MV-4-11 (cell line): ENCODE data around the gene HEG1.
"Not testable (repeated sequence)": the region's sequence is repeated elsewhere in the genome, so short reads cannot be mapped to it uniquely, and the experiment has no call there.

Source experiments
- DNase-seq: peaks from one replicate; lab custom pipeline; 2025; lab: John Stamatoyannopoulos, UW

HEG1 gene, protein sequence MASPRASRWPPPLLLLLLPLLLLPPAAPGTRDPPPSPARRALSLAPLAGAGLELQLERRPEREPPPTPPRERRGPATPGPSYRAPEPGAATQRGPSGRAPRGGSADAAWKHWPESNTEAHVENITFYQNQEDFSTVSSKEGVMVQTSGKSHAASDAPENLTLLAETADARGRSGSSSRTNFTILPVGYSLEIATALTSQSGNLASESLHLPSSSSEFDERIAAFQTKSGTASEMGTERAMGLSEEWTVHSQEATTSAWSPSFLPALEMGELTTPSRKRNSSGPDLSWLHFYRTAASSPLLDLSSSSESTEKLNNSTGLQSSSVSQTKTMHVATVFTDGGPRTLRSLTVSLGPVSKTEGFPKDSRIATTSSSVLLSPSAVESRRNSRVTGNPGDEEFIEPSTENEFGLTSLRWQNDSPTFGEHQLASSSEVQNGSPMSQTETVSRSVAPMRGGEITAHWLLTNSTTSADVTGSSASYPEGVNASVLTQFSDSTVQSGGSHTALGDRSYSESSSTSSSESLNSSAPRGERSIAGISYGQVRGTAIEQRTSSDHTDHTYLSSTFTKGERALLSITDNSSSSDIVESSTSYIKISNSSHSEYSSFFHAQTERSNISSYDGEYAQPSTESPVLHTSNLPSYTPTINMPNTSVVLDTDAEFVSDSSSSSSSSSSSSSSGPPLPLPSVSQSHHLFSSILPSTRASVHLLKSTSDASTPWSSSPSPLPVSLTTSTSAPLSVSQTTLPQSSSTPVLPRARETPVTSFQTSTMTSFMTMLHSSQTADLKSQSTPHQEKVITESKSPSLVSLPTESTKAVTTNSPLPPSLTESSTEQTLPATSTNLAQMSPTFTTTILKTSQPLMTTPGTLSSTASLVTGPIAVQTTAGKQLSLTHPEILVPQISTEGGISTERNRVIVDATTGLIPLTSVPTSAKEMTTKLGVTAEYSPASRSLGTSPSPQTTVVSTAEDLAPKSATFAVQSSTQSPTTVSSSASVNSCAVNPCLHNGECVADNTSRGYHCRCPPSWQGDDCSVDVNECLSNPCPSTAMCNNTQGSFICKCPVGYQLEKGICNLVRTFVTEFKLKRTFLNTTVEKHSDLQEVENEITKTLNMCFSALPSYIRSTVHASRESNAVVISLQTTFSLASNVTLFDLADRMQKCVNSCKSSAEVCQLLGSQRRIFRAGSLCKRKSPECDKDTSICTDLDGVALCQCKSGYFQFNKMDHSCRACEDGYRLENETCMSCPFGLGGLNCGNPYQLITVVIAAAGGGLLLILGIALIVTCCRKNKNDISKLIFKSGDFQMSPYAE (N-terminal part only)

DNA sequence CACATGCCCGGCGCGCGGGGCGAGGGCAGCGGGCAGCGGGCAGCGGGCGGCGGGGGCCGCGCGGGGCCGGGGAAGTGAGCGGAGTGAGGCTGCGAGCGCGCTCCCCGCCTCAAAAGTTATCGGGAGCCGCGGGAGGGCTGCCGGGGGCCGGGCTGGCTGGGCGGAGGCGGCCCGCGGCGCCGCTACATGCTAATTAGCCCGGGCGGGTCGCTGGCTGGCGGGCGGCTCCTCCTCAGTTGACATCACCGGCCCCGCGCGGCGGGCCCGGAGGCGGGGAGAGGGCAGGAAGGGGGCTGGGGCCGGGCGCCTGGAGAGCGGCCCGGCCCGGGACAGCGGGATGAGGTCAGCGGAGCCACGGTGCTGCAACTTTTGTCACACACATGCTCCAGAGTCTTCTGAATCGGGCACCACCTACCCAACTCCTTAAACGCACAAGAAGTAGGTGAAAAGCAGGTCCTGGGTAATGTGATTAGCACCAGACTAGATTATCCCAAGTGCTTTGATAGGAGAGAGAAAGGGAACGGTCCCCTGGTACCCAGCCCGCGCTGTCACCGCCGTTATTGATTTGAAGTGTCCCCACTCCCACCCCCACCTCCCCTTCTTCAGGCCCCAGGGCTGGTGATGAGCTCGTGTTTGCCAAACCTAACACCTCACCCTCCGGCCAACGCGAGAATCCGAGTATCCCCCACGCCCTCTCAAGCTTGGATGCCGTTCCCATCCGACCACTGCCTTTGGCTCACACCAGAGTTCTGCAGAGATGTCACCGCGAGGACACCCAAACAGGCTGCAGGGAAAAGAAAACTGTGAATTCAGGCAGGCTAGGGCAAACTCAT lies at the start of gene HEG1:
HEG1 (minus strand) TSS at position 85 of the 833 bp plus-strand sequence. CDS start 107 bp downstream, outside the sequence.
- DNase-seq: peak; percentile 29

DNA sequence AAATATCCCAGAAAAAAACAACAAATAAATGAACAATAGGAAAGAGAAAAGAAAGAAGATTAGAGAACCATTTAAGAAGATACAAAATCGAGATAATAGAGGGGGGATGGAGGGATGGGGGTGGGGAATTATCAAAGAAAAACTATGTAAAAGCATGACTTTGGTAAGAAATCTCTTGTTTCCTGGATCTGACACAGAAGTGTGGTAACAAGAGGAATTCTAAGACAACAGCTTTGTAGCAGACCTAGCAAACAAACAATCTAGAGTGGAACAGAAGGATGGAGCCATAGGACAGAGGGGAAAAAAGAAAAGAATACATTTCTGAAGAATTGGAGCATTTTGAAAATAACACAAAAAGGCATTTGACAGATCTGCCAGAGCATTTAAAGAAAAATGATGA lies 49.3 kb upstream of the HEG1 start:
- no peak for DNase-seq

DNA sequence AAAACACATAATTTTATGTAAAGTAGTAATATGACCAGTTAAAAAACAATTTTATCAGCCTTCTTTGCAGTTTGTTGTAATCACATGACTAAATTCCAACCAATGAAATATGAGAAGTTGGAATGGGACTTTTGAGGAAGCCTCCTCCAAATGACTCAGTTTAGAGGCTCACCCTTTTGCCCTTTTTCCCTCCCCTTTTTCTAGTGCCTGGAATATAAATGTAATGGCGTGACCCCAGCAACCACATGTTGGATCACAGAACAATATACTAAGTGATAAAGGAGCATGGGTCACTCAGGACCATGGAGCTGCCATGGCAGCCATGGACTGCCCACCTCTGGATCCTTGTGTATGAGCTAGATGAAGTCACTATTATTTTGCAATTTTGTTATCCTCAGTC lies 48.8 kb upstream of the HEG1 start:
- DNase-seq: no peak

DNA sequence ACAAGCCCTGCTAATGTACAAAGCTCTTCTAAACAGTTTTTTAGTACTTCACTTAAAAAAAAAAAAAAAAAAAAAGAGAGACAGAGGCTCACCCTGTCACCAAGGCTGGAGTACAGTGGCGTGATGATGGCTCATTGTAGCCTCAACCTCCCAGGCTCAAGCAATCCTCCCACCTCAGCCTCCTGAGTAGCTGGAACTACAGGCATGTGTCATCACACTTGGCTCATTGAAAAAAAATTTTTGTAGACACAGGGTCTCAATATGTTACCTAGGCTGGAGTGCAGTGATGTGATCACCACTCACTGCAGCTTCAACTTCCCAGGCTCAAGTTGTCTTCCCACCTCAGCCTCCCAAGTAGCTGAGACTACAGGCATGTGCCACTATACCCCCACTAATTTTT lies 47.6 kb upstream of the HEG1 start:
- no peak for DNase-seq

DNA sequence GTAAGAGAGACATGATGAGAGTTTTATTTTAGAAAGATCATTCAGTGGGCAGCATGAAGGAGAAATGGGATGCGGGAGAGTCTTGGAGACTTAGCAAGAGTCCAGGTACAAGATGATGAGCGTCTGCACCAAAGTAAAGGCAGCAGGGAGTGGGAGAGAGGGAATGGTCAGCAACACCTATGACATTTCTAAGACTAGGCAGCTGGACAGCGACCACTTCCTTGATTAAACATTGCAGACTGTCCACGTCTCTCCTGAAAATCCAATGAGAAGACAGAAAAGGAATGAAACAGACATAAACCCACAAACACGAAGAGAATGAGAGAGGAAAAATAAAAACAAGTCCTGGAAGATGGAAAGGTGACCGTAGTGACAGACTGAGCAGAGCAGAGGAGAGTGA lies 46.7 kb upstream of the HEG1 start:
- no peak for DNase-seq

DNA sequence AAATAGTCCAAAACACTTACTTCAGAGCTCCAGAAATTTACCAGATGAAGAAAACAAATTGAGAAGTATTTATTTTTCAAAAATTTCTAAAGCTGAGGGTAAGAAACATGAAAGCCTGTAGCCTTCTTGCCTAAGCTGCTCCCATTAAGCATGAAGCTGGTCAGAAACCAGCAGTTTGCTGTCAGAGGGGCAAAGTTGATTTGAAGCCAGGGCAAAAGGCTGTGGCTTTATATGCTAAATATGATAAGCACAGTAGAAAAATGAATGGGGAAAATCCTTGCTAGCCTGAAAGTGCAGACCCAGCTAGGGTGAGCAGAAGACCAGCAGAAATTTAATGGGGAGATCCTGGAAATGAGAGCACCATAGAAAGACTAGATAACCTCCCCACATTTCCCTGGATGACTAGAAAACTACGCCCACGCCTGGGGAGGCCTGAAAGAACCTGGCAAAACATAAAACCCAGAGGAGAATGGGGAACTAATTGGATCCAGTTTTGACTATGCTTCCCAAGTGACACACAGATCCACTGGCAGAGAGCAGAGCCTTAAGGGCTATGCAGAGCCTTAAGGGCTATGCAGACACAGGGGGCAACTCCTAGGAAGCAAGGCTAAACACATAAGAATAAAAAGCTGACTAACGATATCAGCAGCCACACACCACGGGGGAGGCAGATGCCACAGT lies 43.0 kb upstream of the HEG1 start:
- DNase-seq: no peak

DNA sequence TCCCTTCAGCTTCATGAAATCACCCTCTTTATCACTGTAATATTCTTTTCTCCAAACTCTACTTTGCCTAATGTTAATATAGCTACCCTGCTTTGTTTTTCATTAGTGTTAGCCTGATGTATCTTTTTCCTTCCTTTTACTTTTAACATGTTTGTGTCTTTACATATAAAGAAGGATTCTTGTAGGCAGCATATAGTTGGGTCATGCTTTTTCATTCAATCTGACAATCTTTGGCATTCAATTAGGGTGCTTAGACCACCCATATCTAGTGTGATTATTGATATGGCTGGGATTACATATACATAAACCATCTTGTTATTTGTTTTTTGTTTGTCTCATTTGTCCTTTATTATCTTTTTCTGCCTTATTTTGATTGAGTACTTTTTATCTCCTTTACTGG lies 34.9 kb upstream of the HEG1 start:
- no peak for DNase-seq

DNA sequence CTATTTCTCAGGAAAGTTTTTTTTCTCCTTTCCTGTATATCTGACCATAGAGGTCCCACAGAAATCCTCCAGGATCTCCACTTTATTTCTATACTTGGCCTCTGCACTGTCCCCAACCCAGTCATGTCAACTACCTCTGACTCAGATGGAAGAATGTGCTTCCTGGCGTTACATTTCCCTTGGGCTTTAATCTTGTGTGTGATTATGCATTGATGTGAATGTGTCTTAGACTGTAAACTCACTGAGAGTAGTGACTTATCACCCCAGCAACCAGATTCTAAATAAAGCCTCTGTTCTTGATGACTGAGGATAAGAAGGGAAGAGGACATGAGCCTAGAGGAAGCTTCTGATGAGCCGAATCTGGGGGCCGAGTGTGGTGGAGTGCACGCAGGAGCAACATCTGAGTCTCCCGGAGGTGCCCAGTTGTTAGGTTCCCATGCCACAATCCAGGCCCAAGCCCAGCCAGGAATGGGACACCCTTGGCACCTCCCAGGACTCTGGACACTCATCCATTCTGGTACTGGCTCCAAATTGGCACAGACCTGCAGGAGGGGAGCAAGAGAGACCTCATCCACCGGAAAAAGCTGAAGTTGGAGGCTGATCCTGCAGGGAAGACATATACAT lies 32.1 kb upstream of the HEG1 start:
- no peak for DNase-seq

DNA sequence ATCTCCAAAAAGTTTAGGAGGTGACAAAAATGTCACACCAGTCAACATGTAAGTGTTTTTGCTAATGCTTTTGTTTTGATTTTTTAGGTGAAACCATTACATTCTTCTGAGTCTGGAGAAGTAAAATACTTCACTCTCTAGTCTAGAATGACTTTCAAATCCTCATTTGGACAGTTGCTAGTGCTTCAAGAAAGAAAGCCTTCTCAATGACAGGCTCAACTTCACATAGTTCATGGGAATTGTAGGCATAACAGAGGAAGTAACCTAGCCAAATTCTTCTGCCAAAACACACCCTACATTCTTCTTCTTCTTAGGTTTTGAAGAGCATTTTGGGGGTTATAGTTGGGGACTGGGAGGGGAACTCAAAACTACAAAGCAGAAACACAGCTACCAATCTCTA lies 29.4 kb upstream of the HEG1 start:
- DNase-seq: peak; percentile 20

DNA sequence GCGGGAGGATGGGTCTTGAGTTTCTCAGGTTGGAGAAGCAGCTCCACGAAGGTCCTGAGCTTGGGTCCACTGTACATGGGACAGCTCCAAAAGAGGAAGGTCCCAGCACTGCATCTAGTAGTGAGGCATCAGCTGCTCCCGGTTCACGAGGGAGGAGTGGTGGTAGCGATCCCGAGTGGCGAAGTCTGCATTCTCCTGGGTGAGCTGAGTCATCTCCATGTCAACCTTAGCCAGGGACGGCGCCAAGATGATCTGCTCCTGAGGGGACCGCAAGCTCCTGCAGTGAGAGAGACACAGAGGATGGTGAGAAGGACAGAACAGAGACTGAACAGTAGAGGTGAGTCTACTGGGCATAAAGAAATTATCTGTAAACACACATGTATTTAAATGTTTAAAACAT lies 28.0 kb upstream of the HEG1 start:
- DNase-seq: no peak

DNA sequence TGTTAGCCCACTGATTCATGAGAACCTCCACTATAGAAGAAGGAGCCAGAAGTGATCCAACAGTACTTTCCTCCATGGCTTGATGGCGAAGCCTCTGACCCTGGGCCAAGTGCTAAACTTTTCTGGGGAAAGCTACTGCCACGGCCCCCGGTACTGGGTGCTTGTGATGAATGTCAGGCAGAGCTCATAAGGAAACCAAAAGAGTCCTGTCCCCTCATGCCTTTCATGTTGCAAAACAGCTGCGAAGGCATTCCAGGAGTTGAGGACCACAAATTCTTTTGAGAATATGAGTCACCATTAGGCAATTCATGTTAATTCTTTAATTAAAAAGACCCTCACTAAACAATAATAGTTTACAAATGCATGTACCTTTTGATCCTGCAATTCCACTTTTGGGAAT lies 26.5 kb upstream of the HEG1 start:
- DNase-seq: not testable (repeated sequence)

DNA sequence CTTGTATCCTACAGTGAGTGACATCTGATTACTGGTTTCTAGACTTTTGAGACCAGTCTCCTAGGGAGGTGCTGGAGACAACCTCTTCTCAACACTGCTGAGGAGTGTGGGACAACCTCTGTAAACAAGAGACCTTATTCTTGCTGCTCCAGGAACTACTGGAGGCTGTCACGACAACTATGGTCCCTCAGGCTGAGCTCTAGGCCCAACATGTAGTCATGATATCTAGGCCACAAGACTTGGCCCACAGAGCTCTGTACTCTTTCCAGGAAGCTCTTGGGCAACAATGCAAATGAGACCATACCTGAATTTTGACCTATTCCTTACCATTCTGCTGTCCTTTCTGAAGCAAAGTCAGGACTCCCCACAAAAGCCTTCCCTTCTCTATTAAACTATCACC lies 24.3 kb upstream of the HEG1 start:
- no peak for DNase-seq

DNA sequence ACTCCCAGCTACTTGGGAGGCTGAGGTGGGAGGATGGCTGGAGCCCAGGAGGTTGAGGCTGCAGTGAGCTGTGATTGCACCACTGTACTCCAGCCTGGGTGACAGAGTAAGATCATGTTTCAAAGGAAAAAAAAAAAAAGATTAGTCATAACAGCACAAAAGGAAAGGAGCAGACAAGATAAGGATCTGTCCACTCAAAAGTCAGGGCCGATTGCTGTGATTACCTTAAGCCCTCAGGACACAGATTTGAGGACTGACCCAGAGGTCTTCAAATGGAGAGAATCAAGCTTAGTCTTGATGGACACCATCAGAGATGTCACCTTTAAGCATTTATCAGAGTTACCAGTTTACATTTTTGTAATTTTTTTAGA lies 23.9 kb upstream of the HEG1 start:
- no peak for DNase-seq

DNA sequence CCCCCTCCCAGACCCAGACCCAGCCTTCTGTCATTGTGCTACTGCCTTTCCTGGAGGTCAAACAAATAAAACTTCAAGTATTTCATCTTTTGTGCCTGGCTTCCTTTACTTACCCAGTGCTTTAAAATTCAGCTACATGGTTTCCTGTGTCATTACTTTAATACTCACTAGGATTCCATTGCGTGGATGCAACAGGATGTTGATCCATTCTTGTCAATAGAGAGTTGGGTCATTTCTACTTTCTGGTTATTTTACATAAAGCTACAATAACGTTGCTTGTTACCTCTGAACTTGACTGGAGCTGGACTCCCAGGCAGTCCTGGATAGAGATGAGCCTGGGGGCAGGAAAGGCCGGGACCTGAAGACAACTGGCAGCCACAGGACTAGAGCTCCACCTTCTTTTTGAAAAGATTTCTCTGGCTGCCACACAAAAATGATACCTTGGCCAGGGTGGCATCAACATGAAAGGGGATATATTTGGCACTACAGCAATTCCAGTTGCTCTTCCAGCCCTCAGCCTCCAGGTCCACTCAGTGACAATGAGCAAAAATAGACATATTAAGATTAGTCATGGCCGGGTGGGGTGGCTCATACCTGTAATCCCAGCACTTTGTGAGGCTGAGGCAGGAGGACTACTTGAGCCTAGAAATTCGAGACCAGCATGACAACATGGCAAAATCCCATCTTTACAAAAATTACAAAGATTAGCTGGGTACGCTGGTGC lies 23.3 kb upstream of the HEG1 start:
- peak; percentile 33 for DNase-seq

DNA sequence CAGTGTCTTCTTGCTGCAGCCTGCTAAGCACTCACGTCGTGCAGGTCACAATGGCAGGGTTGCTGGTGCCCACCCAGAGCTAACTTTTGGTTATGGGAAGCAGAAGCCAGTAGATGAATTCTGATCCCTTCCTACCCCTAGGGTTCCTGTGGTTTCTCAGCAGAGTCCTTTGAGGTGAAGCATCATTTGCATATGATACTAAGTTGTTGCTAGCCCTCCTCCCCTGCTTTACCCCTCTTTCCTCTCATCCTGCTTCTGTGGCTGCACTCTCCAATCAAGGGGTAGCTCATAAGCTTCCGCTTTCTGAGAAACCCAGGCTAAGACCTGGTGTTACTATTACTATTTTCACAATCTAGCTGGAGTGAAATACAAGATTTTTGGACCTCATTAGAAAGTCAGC lies 22.1 kb upstream of the HEG1 start:
- DNase-seq: peak; percentile 8

DNA sequence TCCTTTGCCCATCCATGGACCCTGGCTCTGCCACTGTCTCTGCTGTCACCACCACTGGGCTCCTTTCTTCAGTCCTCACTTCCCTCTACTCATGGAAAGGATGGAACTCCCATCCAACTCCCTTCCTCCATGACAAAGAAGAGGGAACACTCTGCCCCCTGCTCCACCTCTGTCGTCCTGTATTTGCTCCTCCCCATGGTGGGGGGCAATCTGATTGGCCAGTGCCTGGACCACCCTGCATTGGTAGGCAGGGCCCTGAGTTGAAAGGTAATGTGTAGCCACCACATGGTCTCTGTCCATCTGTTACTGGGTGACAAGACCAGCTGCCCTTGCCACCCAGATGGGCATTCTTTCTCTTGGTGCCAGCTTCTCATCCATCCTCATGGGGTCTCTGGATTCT lies 20.7 kb upstream of the HEG1 start:
- no peak for DNase-seq

DNA sequence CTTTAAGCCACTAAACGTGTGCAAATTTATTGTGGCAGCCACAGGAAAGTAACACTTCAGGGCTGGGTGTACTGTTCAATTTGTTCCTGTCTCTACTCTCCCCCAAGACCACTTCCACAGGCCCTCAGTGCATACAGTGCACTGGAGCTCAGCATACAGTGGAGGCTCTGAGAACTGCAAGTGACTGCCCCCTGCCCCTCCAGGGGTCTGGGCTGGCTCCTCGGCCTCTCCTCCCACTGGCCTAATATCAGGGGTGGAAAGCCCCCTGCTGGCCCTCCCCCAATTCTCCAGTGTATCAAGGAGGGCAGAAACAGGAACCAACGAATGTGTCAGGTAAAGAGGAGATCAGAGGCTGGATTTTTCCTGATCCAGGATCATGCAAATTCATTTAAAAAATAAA lies 19.9 kb upstream of the HEG1 start:
- no peak for DNase-seq

DNA sequence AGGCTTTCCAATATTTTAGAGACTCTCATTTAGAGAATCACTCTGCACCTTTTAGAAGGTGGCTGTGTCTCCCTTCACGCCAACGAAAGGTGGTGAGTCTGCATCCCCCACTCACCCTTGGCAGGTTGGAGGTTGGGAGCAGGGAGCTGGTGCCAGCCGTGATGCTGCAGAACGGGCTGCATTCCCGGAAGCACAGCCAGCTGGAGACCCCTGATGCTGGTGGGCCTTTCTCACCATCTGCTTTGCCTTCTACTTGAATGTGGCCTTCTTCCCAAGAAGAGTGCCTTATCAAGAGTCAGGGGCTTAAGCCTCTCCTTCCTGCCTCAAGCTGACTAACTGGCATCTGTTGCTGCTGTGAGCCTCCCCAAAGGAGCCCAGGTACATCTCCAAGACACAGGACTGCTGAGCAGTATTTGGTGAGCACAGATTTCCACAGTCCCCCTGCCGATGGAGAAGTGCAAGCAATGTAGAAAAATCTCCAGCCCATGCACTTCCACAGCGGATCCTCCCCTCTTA lies 17.7 kb upstream of the HEG1 start:
- no peak for DNase-seq

DNA sequence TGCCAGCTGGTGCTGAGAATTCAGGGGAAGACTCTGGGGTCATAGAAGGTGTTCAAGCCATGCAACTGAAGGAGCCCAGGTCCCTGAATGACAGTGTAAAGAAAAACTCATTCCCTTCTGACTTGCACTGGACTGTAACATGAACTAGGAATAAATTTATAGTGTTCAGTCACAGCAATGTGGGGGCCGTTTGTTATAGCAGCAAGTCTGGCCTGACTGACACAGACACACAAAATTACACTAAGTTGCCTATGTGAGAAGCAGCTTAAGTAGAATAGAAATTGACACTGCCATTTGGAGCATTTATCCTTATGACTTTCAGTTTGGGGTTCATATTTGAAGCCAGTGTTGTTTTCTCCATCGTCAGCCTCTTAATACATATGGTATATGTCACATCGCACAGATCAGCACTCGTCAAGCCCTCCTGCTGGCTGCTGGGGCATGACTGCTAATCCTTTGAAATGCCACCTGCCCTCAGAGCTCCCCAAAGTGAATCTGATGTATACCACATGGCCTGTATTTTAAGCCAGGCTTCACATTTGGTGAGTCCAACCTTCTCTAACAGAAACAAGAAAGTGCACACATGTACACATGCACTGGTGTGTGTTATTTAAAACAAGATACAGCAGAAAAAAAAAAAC lies 17.1 kb upstream of the HEG1 start:
- no peak for DNase-seq
